Stomach (tissue), 19 donors: ENCODE results near the gene GMDS. TPM values are rescaled to one million over a fixed set of nuclear protein-coding genes. Genes with fewer than 3 reads are reported as not detected.

ENCODE experiments used
- DNase-seq, 2 donors: peaks; one replicate each; pipeline versions ENCODE4 v3.0.0 to v3.0.0-alpha.2; 2013 to 2019
- H3K27ac ChIP-seq, 5 donors: fragments of 200-600 bp in 4 of 5; sonication (generic) in 4 of 5; one replicate each; pipeline ENCODE4 v1.5.1; 2013 to 2019; ENCODE audit warnings: mild to moderate bottlenecking in 1 of 5, moderate library complexity in 1 of 5
- H3K27me3 ChIP-seq, 3 donors: fragments of 200-600 bp; sonication (generic); one replicate each; pipeline ENCODE4 v1.5.1; 2017 to 2019; ENCODE audit warnings: mixed run types in 1 of 3
- H3K36me3 ChIP-seq, 4 donors: fragments of 200-600 bp; sonication (generic); 1 replicate in 3 of 4; 2 replicates in 1 of 4; pipeline ENCODE4 v1.5.1; 2016 to 2019
- H3K4me1 ChIP-seq, 4 donors: fragments of 200-600 bp; sonication (generic); one replicate each; pipeline ENCODE4 v1.5.1; 2016 to 2019
- H3K4me3 ChIP-seq, 4 donors: fragments of 200-600 bp; sonication (generic) in 3 of 4; one replicate each; pipeline ENCODE4 v1.5.1; 2016 to 2019; ENCODE audit warnings: mild to moderate bottlenecking in 1 of 4
- H3K9me3 ChIP-seq, 4 donors: fragments of 200-600 bp; sonication (generic); one replicate each; pipeline ENCODE4 v1.5.1; 2016 to 2019
- CTCF ChIP-seq, 7 experiments: fragments of 450-650 bp in 4 of 7; fragments of 200-600 bp in 3 of 7; sonication (generic) in 3 of 7; IDR thresholded peaks; one replicate each; pipeline ENCODE4 v1.5.1; 2016 to 2019; ENCODE audit warnings: antibody characterized with exemption in 7 of 7, control low read depth in 2 of 7, mild to moderate bottlenecking in 1 of 7
- EP300 ChIP-seq: sonication (generic); formaldehyde crosslinking; IDR thresholded peaks from one replicate; pipeline ENCODE4 v1.6.1; 2017; ENCODE audit warnings: antibody characterized with exemption
- POLR2A ChIP-seq, 4 donors: fragments of 450-650 bp; IDR thresholded peaks; one replicate each; pipeline ENCODE4 v1.6.1; 2016; ENCODE audit warnings: antibody characterized with exemption in 4 of 4, control low read depth in 2 of 4, mild to moderate bottlenecking in 1 of 4, moderate library complexity in 1 of 4
- POLR2AphosphoS5 ChIP-seq, 3 donors: sonication (generic); formaldehyde crosslinking; IDR thresholded peaks; one replicate each; pipeline ENCODE4 v1.6.1; 2016; ENCODE audit warnings: antibody characterized with exemption in 3 of 3
- WGBS, 5 donors: extraction: QIAGEN DNeasy Blood & Tissue Kit in 3 of 5; methylation state at CpG; one replicate each; pipeline versions ENCODE4 v1.1.5 to v1.1.7; 2013 to 2018; 5-methylcytosine and 5-hydroxymethylcytosine counted together
- intact Hi-C: fragments of 100-400 bp; cut with DNase I; formaldehyde crosslinking; loops from one replicate; pipeline ENCODE4 v1.15.1; 2023; ENCODE audit warnings: low total_unique reads
- long read RNA-seq, 10 donors: transcript quantifications; one replicate each; lab custom pipeline, GENCODE V29; 2026
- polyA plus RNA-seq, 3 donors: library from polyadenylated mRNA; stranded (reverse); fragments of 200-250 nt; gene quantifications; one replicate each; pipeline ENCODE4 v1.2.3, GENCODE V29; 2013
- total RNA-seq, 5 donors: library from RNA; depleted of rRNA; stranded (reverse); fragments of >200 nt; gene quantifications; one replicate each; pipeline versions ENCODE4 v1.1.0 to v1.2.3, GENCODE V29; 2014 to 2016
- donor health status: healthy with polysubstance abuse.
- donor health status: Bipolar disorder and iron deficiency.
- donor health status: healthy.

GMDS gene
- total RNA-seq, result 100 to 1,000 TPM in 4 of 5 donors, 10 to 100 TPM in 1; 84.6 to 262 (median 143) TPM
- polyA plus RNA-seq, result 100 to 1,000 TPM in 1 of 3 donors, 10 to 100 TPM in 2; 83.7 to 136 (median 92.3) TPM
- long read RNA-seq, donor 1, transcript GMDS-202 (11 exons, 1,752 nt), result major isoform, 10 of 10 reads
- long read RNA-seq, donor 1, partial matches to known transcripts, result 0 of 10 reads
- long read RNA-seq, donor 1, other reads (novel, unspliced or antisense), result 0 of 10 reads
- long read RNA-seq, donor 2, transcript GMDS-202 (11 exons, 1,752 nt), result major isoform, 11 of 11 reads
- long read RNA-seq, donor 2, partial matches to known transcripts, result 0 of 11 reads
- long read RNA-seq, donor 2, other reads (novel, unspliced or antisense), result 0 of 11 reads
- long read RNA-seq, donor 3, transcript GMDS-202 (11 exons, 1,752 nt), result major isoform, 12 of 12 reads
- long read RNA-seq, donor 3, partial matches to known transcripts, result 0 of 12 reads
- long read RNA-seq, donor 3, other reads (novel, unspliced or antisense), result 0 of 12 reads
- long read RNA-seq, donor 4, result 0 reads
- long read RNA-seq, donor 5, transcript GMDS-202 (11 exons, 1,752 nt), result major isoform, 7 of 7 reads
- long read RNA-seq, donor 5, partial matches to known transcripts, result 0 of 7 reads
- long read RNA-seq, donor 5, other reads (novel, unspliced or antisense), result 0 of 7 reads
- long read RNA-seq, donor 6, transcript GMDS-202 (11 exons, 1,752 nt), result major isoform, 45 of 52 reads
- long read RNA-seq, donor 6, partial matches to known transcripts, result 6 of 52 reads
- long read RNA-seq, donor 6, other reads (novel, unspliced or antisense), result 0 of 52 reads
- long read RNA-seq, donor 7, transcript GMDS-202 (11 exons, 1,752 nt), result major isoform, 10 of 10 reads
- long read RNA-seq, donor 7, partial matches to known transcripts, result 0 of 10 reads
- long read RNA-seq, donor 7, other reads (novel, unspliced or antisense), result 0 of 10 reads
- long read RNA-seq, donor 8, transcript GMDS-202 (11 exons, 1,752 nt), result major isoform, 12 of 12 reads
- long read RNA-seq, donor 8, partial matches to known transcripts, result 0 of 12 reads
- long read RNA-seq, donor 8, other reads (novel, unspliced or antisense), result 0 of 12 reads
- long read RNA-seq, donor 9, transcript GMDS-202 (11 exons, 1,752 nt), result major isoform, 6 of 11 reads
- long read RNA-seq, donor 9, partial matches to known transcripts, result 5 of 11 reads
- long read RNA-seq, donor 9, other reads (novel, unspliced or antisense), result 0 of 11 reads
- long read RNA-seq, donor 10, partial matches to known transcripts, result 0 of 2 reads
- long read RNA-seq, donor 10, other reads (novel, unspliced or antisense), result 0 of 2 reads

- peak; percentile 90 to 98 for DNase-seq
- Histone ChIP-seq H3K27me3 (no peaks in the 10 kb centered on the region), H3K4me1 (peaks cover 11 to 60% (median 32%) of the 10 kb centered on the region in 4 donors), H3K36me3 (peaks cover 0 to 13% (median 8%) of the 10 kb centered on the region in 4 donors), H3K9me3 (no peaks in the 10 kb centered on the region), H3K4me3 (peak within 1 kb of the TSS; percentile 71 to 97 (median 93)), H3K27ac (peak within 1 kb of the TSS; percentile 91 to 98 (median 97))
- no peak for TF ChIP-seq CTCF (IDR thresholded peaks at IDR 0.05)
- TF ChIP-seq POLR2A (IDR thresholded peaks at IDR 0.05), result peak in 1 of 4 donors; percentile 48
- peak; percentile 62 to 99 (median 95) for TF ChIP-seq POLR2AphosphoS5 (IDR thresholded peaks at IDR 0.05)
- 0 to 1% (median 0%) methylated on average over 17 to 97 of the region's 97 CpGs for WGBS, 5 donors
- intact Hi-C loops, result no loop called here
These were observed at the start of gene GMDS for GRCh38 chr6:2245103-2245876. GMDS (minus strand) TSS chr6:2245605.

- TF ChIP-seq POLR2AphosphoS5 (IDR thresholded peaks at IDR 0.05), result no peak
- H3K4me3 ChIP-seq, result no peak overlapping the region
- no peaks in the 10 kb centered on the region for H3K27me3 ChIP-seq
- peaks cover 0 to 19% (median 9%) of the 10 kb centered on the region in 4 donors for H3K9me3 ChIP-seq
- intact Hi-C loops, result no loop called here
- WGBS, 5 donors, result 91 to 100% (median 99%) methylated on average over 1 of the region's 1 CpG
- H3K36me3 ChIP-seq, result peaks cover 0 to 21% (median 13%) of the 10 kb centered on the region in 4 donors
- no peak for DNase-seq
- no peak overlapping the region for H3K27ac ChIP-seq
- H3K4me1 ChIP-seq, result no peaks in the 10 kb centered on the region
These were observed 40.1 kb upstream of the GMDS start for GRCh38 chr6:2285510-2285909.

GRCh38 chr6:2275892-2276242 lies 30.5 kb upstream of the GMDS start:
- no peaks in the 10 kb centered on the region for H3K27me3 ChIP-seq
- intact Hi-C loops, result no loop called here
- peaks cover 0 to 14% (median 12%) of the 10 kb centered on the region in 4 donors for H3K4me1 ChIP-seq
- no peak overlapping the region for H3K4me3 ChIP-seq
- H3K36me3 ChIP-seq, result peaks cover 2 to 39% (median 25%) of the 10 kb centered on the region in 4 donors
- no peak for DNase-seq
- no peak overlapping the region for H3K27ac ChIP-seq
- H3K9me3 ChIP-seq, result peaks cover 0 to 23% (median 4%) of the 10 kb centered on the region in 4 donors
- TF ChIP-seq CTCF (IDR thresholded peaks at IDR 0.05) (no peak), EP300 (no peak), POLR2AphosphoS5 (IDR thresholded peaks at IDR 0.05) (no peak), POLR2A (IDR thresholded peaks at IDR 0.05) (no peak)
- WGBS, 5 donors, result 86 to 97% (median 95%) methylated on average over 2 of the region's 2 CpGs
